Kidney (tissue), 14 donors: ENCODE results near the gene CKAP5. TPM values are rescaled to one million over a fixed set of nuclear protein-coding genes. Genes with fewer than 3 reads are reported as not detected.

Experiments
- DNase-seq, 5 donors: peaks; one replicate each; pipeline ENCODE4 v3.0.0-alpha.2; 2013 to 2020
- FAIRE-seq: peaks from 2 replicates; lab custom pipeline; 2012; peaks lifted over from hg19 to GRCh38; lab: Jason Lieb, UNC
- H3K27ac ChIP-seq, 2 donors: one replicate each; pipeline ENCODE4 v1.7.0; 2013; ENCODE audit warnings: low read depth in 2 of 2, low read length in 2 of 2, inconsistent platforms in 1 of 2
- H3K27me3 ChIP-seq: one replicate; pipeline ENCODE4 v1.7.1; 2013; ENCODE audit warnings: low read length, inconsistent platforms; ENCODE audit not compliant: control insufficient read depth, insufficient read depth
- H3K36me3 ChIP-seq, 3 donors: one replicate each; pipeline versions ENCODE4 v1.7.0 to v1.7.1; 2013; ENCODE audit warnings: low read length in 3 of 3, control low read depth in 1 of 3, inconsistent platforms in 1 of 3; ENCODE audit not compliant: insufficient read depth in 3 of 3, control insufficient read depth in 2 of 3
- H3K4me1 ChIP-seq, 3 donors: one replicate each; pipeline versions ENCODE4 v1.7.0 to v1.7.1; 2013; ENCODE audit warnings: low read length in 3 of 3, inconsistent platforms in 1 of 3, low read depth in 1 of 3; ENCODE audit not compliant: control insufficient read depth in 2 of 3, insufficient read depth in 2 of 3
- H3K4me3 ChIP-seq, 3 donors: one replicate each; pipeline versions ENCODE4 v1.7.0 to v1.8.1; 2013; ENCODE audit warnings: low read length in 3 of 3, control low read depth in 1 of 3, inconsistent platforms in 1 of 3
- H3K9ac ChIP-seq, 3 donors: one replicate each; pipeline versions ENCODE4 v1.7.0 to v1.7.1; 2013; ENCODE audit warnings: low read length in 3 of 3, control low read depth in 1 of 3, inconsistent platforms in 1 of 3
- H3K9me3 ChIP-seq, 3 donors: one replicate each; pipeline versions ENCODE4 v1.7.0 to v1.7.1; 2013; ENCODE audit warnings: low read length in 3 of 3, control low read depth in 1 of 3, inconsistent platforms in 1 of 3; ENCODE audit not compliant: control insufficient read depth in 2 of 3, insufficient read depth in 1 of 3
- intact Hi-C: fragments of 100-400 bp; cut with DNase I; formaldehyde crosslinking; loops from one replicate; pipeline ENCODE4 v1.11.1; 2022
- polyA plus RNA-seq: library from polyadenylated mRNA; stranded (reverse); fragments of 350-450 nt; fragmentation: Illumina TruSeq; extraction: RNeasy Lipid Tissue Mini Kit (QIAGEN cat#74804); gene quantifications from one replicate; pipeline ENCODE4 v1.2.3, GENCODE V29; 2014; ENCODE audit warnings: low read depth, low replicate concordance; ENCODE audit not compliant: insufficient read depth
- total RNA-seq: library from RNA; stranded (reverse); fragmentation: NEBNext Ultra II Directional; extraction: Animal tissue kit (Norgen Biotek cat#: 25700); gene quantifications from one replicate; pipeline ENCODE4 v1.2.1, GENCODE V29; 2021
- TF ChIP-seq, protein P1 (sequence below): IDR thresholded peaks from 3 replicates; pipeline ENCODE4 v1.5.1; 2012; ENCODE audit warnings: mild to moderate bottlenecking, moderate library complexity, borderline replicate concordance; ENCODE audit not compliant: insufficient read depth; ENCODE audit errors: extremely low read depth
- donor health status: control.
- donor health status: control.
- donor health status: control.
- donor health status: control.
- donor health status: control.
- donor health status: DM: yes; HTN: yes; CAD: no.
- donor health status: Normal renal cell carcinoma (clear cell type).

Gene CKAP5
- total and polyA plus RNA-seq, 2 donors from 2014 or later = 10.8 to 51.9 TPM

DNA sequence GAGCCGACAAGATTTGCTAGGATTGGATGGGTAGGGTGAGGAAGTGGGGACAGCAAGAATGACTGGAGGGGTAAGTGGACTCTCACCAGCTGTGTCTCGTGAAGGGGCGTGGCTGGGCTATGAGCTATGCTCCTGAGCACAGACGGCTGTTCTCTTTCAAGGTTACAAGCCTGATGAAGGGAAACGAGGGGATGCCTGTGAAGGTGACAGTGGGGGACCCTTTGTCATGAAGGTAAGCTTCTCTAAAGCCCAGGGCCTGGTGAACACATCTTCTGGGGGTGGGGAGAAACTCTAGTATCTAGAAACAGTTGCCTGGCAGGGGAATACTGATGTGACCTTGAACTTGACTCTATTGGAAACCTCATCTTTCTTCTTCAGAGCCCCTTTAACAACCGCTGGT is 107.2 kb downstream of the CKAP5 start:
- Histone ChIP-seq H3K4me3 (no peak overlapping the region), H3K9me3 (no peaks in the 10 kb centered on the region), H3K27me3 (no peaks in the 10 kb centered on the region), H3K4me1 (no peaks in the 10 kb centered on the region), H3K9ac (no peak overlapping the region), H3K36me3 (peaks cover 0 to 22% (median 5%) of the 10 kb centered on the region in 3 donors), H3K27ac (no peak overlapping the region)
- FAIRE-seq (no peak), DNase-seq (peak in 1 of 5 donors; percentile 2)
- TF ChIP-seq, protein P1, sequence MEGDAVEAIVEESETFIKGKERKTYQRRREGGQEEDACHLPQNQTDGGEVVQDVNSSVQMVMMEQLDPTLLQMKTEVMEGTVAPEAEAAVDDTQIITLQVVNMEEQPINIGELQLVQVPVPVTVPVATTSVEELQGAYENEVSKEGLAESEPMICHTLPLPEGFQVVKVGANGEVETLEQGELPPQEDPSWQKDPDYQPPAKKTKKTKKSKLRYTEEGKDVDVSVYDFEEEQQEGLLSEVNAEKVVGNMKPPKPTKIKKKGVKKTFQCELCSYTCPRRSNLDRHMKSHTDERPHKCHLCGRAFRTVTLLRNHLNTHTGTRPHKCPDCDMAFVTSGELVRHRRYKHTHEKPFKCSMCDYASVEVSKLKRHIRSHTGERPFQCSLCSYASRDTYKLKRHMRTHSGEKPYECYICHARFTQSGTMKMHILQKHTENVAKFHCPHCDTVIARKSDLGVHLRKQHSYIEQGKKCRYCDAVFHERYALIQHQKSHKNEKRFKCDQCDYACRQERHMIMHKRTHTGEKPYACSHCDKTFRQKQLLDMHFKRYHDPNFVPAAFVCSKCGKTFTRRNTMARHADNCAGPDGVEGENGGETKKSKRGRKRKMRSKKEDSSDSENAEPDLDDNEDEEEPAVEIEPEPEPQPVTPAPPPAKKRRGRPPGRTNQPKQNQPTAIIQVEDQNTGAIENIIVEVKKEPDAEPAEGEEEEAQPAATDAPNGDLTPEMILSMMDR = no peak
- intact Hi-C loops = no loop called here

DNA sequence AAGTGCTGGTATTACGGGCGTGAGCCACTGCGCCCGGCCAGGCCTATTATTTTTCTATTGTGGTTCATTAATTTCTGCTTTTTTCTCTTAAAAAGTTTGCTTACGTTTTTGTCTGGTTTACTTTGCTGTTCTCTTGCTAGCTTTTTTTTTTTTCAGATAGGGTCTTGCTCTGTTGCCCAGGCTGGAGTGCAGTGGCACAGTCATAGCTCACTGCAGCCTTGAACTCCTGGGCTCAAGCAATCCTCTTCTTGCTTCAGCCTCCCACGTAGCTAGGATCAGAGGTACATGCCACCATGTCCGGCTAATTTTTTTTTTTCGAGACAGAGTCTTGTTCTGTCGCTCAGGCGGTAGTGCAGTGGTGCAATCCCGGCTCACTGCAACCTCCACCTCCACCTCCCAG is 108.4 kb downstream of the CKAP5 start:
- no peak overlapping the region for H3K27ac ChIP-seq
- FAIRE-seq = no peak
- intact Hi-C loops = no loop called here

DNA sequence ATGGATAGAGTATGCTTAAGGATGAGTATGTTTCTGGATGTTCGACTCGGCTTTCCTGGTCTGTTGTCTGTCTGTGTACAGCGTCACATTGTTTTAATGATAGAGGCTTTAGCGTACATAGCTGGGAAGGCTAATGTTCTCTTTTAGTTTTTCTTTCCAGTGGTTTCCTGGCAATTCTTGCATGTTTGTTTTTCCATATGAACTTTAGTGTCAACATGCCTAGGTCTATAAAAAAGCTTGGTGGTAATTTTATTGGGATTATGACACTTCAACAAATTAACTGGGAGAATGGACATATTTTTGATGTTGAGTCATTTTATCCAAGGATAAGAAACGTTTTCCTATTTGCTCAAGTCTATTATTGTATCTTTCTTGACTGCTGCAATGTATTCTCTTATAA is 109.5 kb downstream of the CKAP5 start:
- Histone ChIP-seq H3K4me1 (no peaks in the 10 kb centered on the region), H3K4me3 (no peak overlapping the region), H3K27me3 (no peaks in the 10 kb centered on the region), H3K27ac (no peak overlapping the region), H3K9ac (no peak overlapping the region), H3K9me3 (no peaks in the 10 kb centered on the region), H3K36me3 (peaks cover 0 to 2% (median 1%) of the 10 kb centered on the region in 3 donors)
- no peak for DNase-seq
- TF ChIP-seq, protein P1 = no peak
- intact Hi-C loops = no loop called here
- no peak for FAIRE-seq

More for the DNA sequence above, 108.4 kb downstream of the CKAP5 start:
- DNase-seq = peak in 1 of 5 donors; percentile 17
- Histone ChIP-seq H3K4me3 (no peak overlapping the region), H3K36me3 (peaks cover 0 to 10% (median 2%) of the 10 kb centered on the region in 3 donors), H3K27me3 (no peaks in the 10 kb centered on the region), H3K4me1 (no peaks in the 10 kb centered on the region), H3K9ac (no peak overlapping the region), H3K9me3 (no peaks in the 10 kb centered on the region)
- TF ChIP-seq, protein P1 = no peak

DNA sequence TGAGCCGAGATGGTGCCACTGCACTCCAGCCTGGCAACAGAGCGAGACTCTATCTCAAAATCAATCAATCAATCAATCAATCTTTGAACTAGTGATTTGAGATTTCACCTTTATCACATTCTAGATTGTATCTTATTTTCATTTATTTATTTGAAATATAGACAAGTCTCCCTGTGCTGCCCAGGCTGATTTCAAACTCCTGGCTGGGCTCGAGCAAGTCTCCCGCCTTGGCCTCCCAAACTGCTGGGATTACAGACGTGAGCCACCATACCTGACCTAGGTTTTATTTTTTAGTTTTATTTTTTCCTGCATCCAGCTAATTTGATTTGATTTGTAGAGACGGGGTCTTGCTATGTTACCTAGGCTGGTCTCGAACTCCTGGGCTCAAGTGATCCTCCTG is 109.9 kb downstream of the CKAP5 start:
- Histone ChIP-seq H3K36me3 (peaks cover 0 to 2% (median 0%) of the 10 kb centered on the region in 3 donors), H3K4me1 (no peaks in the 10 kb centered on the region), H3K27me3 (no peaks in the 10 kb centered on the region), H3K27ac (no peak overlapping the region), H3K9me3 (no peaks in the 10 kb centered on the region), H3K4me3 (no peak overlapping the region), H3K9ac (no peak overlapping the region)
- TF ChIP-seq, protein P1 = no peak
- intact Hi-C loops = no loop called here
- FAIRE-seq (no peak), DNase-seq (no peak)
